ENCODE data around the gene UBAP1.
"Not testable (repeated sequence)": the region's sequence is repeated elsewhere in the genome, so short reads cannot be mapped to it uniquely, and the experiment has no call there.

Gene UBAP1

GRCh38 chr9:34187891-34188240 is 9.0 kb downstream of the UBAP1 start:
- peak overlapping the region; percentile 96 for H3K27ac ChIP-seq (ENCODE audit: poor library complexity, severe bottlenecking)
- no peak for DNase-seq (ENCODE audit: low spot score)
- peaks cover 40% of the 10 kb centered on the region for H3K36me3 ChIP-seq (ENCODE audit: low read depth)
- H3K27me3 ChIP-seq (ENCODE audit: insufficient read depth, poor library complexity, severe bottlenecking), result no peaks in the 10 kb centered on the region
- H3K9me3 ChIP-seq (ENCODE audit: severe bottlenecking), result no peaks in the 10 kb centered on the region
- no peak for TF ChIP-seq CTCF (IDR thresholded peaks at IDR 0.05; ENCODE audit: poor library complexity, severe bottlenecking)
- H3K4me3 ChIP-seq (ENCODE audit: severe bottlenecking), result no peak overlapping the region
- H3K4me1 ChIP-seq (ENCODE audit: insufficient read depth, poor library complexity, severe bottlenecking), result peaks cover 39% of the 10 kb centered on the region
- no peak for ATAC-seq (ENCODE audit: low read depth)

- H3K4me1 ChIP-seq (ENCODE audit: insufficient read depth, poor library complexity, severe bottlenecking), result peaks cover 31% of the 10 kb centered on the region
- ATAC-seq (ENCODE audit: low read depth) (no peak), DNase-seq (ENCODE audit: low spot score) (no peak)
- no peaks in the 10 kb centered on the region for H3K9me3 ChIP-seq (ENCODE audit: severe bottlenecking)
- TF ChIP-seq CTCF (IDR thresholded peaks at IDR 0.05; ENCODE audit: poor library complexity, severe bottlenecking), result peak; percentile 45
- no peaks in the 10 kb centered on the region for H3K27me3 ChIP-seq (ENCODE audit: insufficient read depth, poor library complexity, severe bottlenecking)
- H3K27ac ChIP-seq (ENCODE audit: poor library complexity, severe bottlenecking), result peak overlapping the region; percentile 96
- no peak overlapping the region for H3K4me3 ChIP-seq (ENCODE audit: severe bottlenecking)
- peaks cover 33% of the 10 kb centered on the region for H3K36me3 ChIP-seq (ENCODE audit: low read depth)
Observed at GRCh38 chr9:34190996-34191892, 12.4 kb downstream of the UBAP1 start.

GRCh38 chr9:34195143-34195542 is 16.3 kb downstream of the UBAP1 start:
- DNase-seq (ENCODE audit: low spot score), result no peak
- no peaks in the 10 kb centered on the region for H3K9me3 ChIP-seq (ENCODE audit: severe bottlenecking)
- peaks cover 11% of the 10 kb centered on the region for H3K4me1 ChIP-seq (ENCODE audit: insufficient read depth, poor library complexity, severe bottlenecking)
- peaks cover 27% of the 10 kb centered on the region for H3K36me3 ChIP-seq (ENCODE audit: low read depth)
- no peaks in the 10 kb centered on the region for H3K27me3 ChIP-seq (ENCODE audit: insufficient read depth, poor library complexity, severe bottlenecking)
- no peak for ATAC-seq (ENCODE audit: low read depth)
- no peak overlapping the region for H3K4me3 ChIP-seq (ENCODE audit: severe bottlenecking)
- TF ChIP-seq CTCF (IDR thresholded peaks at IDR 0.05; ENCODE audit: poor library complexity, severe bottlenecking), result no peak
- no peak overlapping the region for H3K27ac ChIP-seq (ENCODE audit: poor library complexity, severe bottlenecking)

GRCh38 chr9:34197286-34197685 is 18.4 kb downstream of the UBAP1 start:
- H3K27ac ChIP-seq (ENCODE audit: poor library complexity, severe bottlenecking); H3K9me3 ChIP-seq (ENCODE audit: severe bottlenecking); H3K27me3 ChIP-seq (ENCODE audit: insufficient read depth, poor library complexity, severe bottlenecking); DNase-seq (ENCODE audit: low spot score); ATAC-seq (ENCODE audit: low read depth); H3K4me3 ChIP-seq (ENCODE audit: severe bottlenecking): not testable (repeated sequence)
- Histone ChIP-seq H3K4me1 (ENCODE audit: insufficient read depth, poor library complexity, severe bottlenecking) (peaks cover 18% of the 10 kb centered on the region), H3K36me3 (ENCODE audit: low read depth) (peaks cover 42% of the 10 kb centered on the region)

- Histone ChIP-seq H3K4me1 (ENCODE audit: insufficient read depth, poor library complexity, severe bottlenecking) (peaks cover 20% of the 10 kb centered on the region), H3K36me3 (ENCODE audit: low read depth) (peaks cover 45% of the 10 kb centered on the region), H3K27me3 (ENCODE audit: insufficient read depth, poor library complexity, severe bottlenecking) (no peaks in the 10 kb centered on the region), H3K27ac (ENCODE audit: poor library complexity, severe bottlenecking) (no peak overlapping the region), H3K9me3 (ENCODE audit: severe bottlenecking) (no peaks in the 10 kb centered on the region), H3K4me3 (ENCODE audit: severe bottlenecking) (no peak overlapping the region)
- DNase-seq (ENCODE audit: low spot score), result no peak
- no peak for TF ChIP-seq CTCF (IDR thresholded peaks at IDR 0.05; ENCODE audit: poor library complexity, severe bottlenecking)
- ATAC-seq (ENCODE audit: low read depth), result peak; percentile 32; the same call in 2 of the 3 replicates
Observed at GRCh38 chr9:34197756-34198711, 19.2 kb downstream of the UBAP1 start.

Data from RWPE2 (cell line).